Measurements from ENCODE around the gene RBM10.
A peak's percentile ranks its signal among the peaks of the same experiment; 100 is the strongest.

The RBM10 gene

GRCh38 chrX:47146936-47147859 is 2.2 kb downstream of the RBM10 start:
- DNase-seq: no peak

- peak in 1 of 2 donors; percentile 8 for DNase-seq
These were observed 3.9 kb downstream of the RBM10 start for GRCh38 chrX:47148946-47149345.

- no peak for DNase-seq
These were observed 6.4 kb downstream of the RBM10 start for GRCh38 chrX:47151435-47151834.

GRCh38 chrX:47156611-47157520 is 11.8 kb downstream of the RBM10 start:
- DNase-seq: no peak

- DNase-seq: no peak
These were observed 13.1 kb downstream of the RBM10 start for GRCh38 chrX:47158131-47158530.

GRCh38 chrX:47158781-47159180 is 13.8 kb downstream of the RBM10 start:
- no peak for DNase-seq

GRCh38 chrX:47160781-47161180 is 15.8 kb downstream of the RBM10 start:
- no peak for DNase-seq

GRCh38 chrX:47162927-47163583 is 18.0 kb downstream of the RBM10 start:
- DNase-seq: no peak

- no peak for DNase-seq
These were observed 19.4 kb downstream of the RBM10 start for GRCh38 chrX:47164420-47164819.

GRCh38 chrX:47166126-47166525 is 21.1 kb downstream of the RBM10 start:
- DNase-seq: no peak

- no peak for DNase-seq
These were observed 23.6 kb downstream of the RBM10 start for GRCh38 chrX:47168495-47169073.

- DNase-seq: no peak
These were observed 24.3 kb downstream of the RBM10 start for GRCh38 chrX:47169273-47169672.

GRCh38 chrX:47169726-47170515 is 24.9 kb downstream of the RBM10 start:
- no peak for DNase-seq

- no peak for DNase-seq
These were observed 26.1 kb downstream of the RBM10 start for GRCh38 chrX:47170861-47171692.

- DNase-seq: no peak
These were observed 27.0 kb downstream of the RBM10 start for GRCh38 chrX:47171996-47172395.

- DNase-seq: no peak
These were observed 27.5 kb downstream of the RBM10 start for GRCh38 chrX:47172549-47172948.

- no peak for DNase-seq
These were observed 28.2 kb downstream of the RBM10 start for GRCh38 chrX:47172971-47173792.

GRCh38 chrX:47174376-47174775 is 29.4 kb downstream of the RBM10 start:
- no peak for DNase-seq

GRCh38 chrX:47174846-47175587 is 30.0 kb downstream of the RBM10 start:
- no peak for DNase-seq
